SU-DHL-6 (cell line): ENCODE data around the gene NET1.

Experiments used
- H2AFZ ChIP-seq: fragments of 200-600 bp; sonication (generic); 2 replicates; pipeline ENCODE4 v1.6.1; 2014; ENCODE audit warnings: low read depth, mild to moderate bottlenecking, moderate library complexity, mixed read lengths, antibody characterized with exemption, low read length; ENCODE audit not compliant: severe bottlenecking
- H3F3A ChIP-seq: fragments of 200-600 bp; shearing (Covaris generic); 2 replicates; pipeline ENCODE4 v1.6.0; 2016; ENCODE audit warnings: antibody characterized with exemption, mild to moderate bottlenecking; ENCODE audit not compliant: insufficient read depth
- H3K27ac ChIP-seq: fragments of 200-600 bp; sonication (generic); 2 replicates; pipeline ENCODE4 v1.5.1; 2016; ENCODE audit warnings: low read depth, mild to moderate bottlenecking, low read length, moderate library complexity, mixed read lengths
- H3K27me3 ChIP-seq: fragments of 200-600 bp; sonication (generic), shearing (Covaris generic); 2 replicates; pipeline ENCODE4 v1.6.0; 2014; ENCODE audit warnings: mild to moderate bottlenecking, low read length
- H3K36me3 ChIP-seq: fragments of 200-600 bp; sonication (generic); 2 replicates; pipeline ENCODE4 v1.6.1; 2014; ENCODE audit warnings: mild to moderate bottlenecking, low read length, mixed read lengths
- H3K4me2 ChIP-seq: fragments of 300-600, 200-600 bp; shearing (Covaris generic), sonication (generic); 2 replicates; pipeline ENCODE4 v1.6.0; 2014; ENCODE audit warnings: low read length, low read depth, mild to moderate bottlenecking; ENCODE audit not compliant: poor library complexity, severe bottlenecking
- H3K4me3 ChIP-seq: fragments of 200-600 bp; sonication (generic); 2 replicates; pipeline ENCODE4 v1.5.1; 2014; ENCODE audit warnings: antibody characterized with exemption, low read length, mild to moderate bottlenecking, mixed read lengths; ENCODE audit not compliant: insufficient read depth, poor library complexity, severe bottlenecking
- H3K79me2 ChIP-seq: fragments of 200-600 bp; sonication (generic); 2 replicates; pipeline ENCODE4 v1.6.1; 2014; ENCODE audit warnings: mild to moderate bottlenecking, low read length, moderate library complexity; ENCODE audit not compliant: insufficient read depth
- H3K9ac ChIP-seq: fragments of 200-600 bp; sonication (generic); 2 replicates; pipeline ENCODE4 v1.7.0; 2014; ENCODE audit warnings: mild to moderate bottlenecking, low read length
- H3K9me2 ChIP-seq: fragments of 200-600 bp; sonication (generic); replicated peaks from 2 replicates; pipeline ENCODE4 v1.6.1; 2014; ENCODE audit warnings: low read length; ENCODE audit not compliant: insufficient read depth
- H3K9me3 ChIP-seq: fragments of 200-600 bp; sonication (generic); 2 replicates; pipeline ENCODE4 v1.6.1; 2014; ENCODE audit warnings: low read length, mixed read lengths; ENCODE audit not compliant: insufficient read depth
- H4K20me1 ChIP-seq: fragments of 200-600 bp; sonication (generic); 2 replicates; pipeline ENCODE4 v1.6.1; 2014; ENCODE audit warnings: low read depth, mild to moderate bottlenecking, antibody characterized with exemption, low read length, moderate library complexity, mixed read lengths
- CTCF ChIP-seq: fragments of 200-600 bp; sonication (generic); IDR thresholded peaks from one replicate; pipeline ENCODE4 v1.5.1; 2017; ENCODE audit warnings: antibody characterized with exemption, mild to moderate bottlenecking, low read length, moderate library complexity; ENCODE audit not compliant: insufficient read depth, poor library complexity, severe bottlenecking
- EZH2phosphoT487 ChIP-seq: fragments of 200-600 bp; sonication (generic), shearing (Covaris generic); conservative IDR thresholded peaks from 2 replicates; pipeline ENCODE4 v1.6.1; 2018; ENCODE audit warnings: mild to moderate bottlenecking, antibody characterized with exemption, low read length, moderate library complexity, mixed read lengths

NET1 gene

GRCh38 chr10:5499493-5500140 lies 87.3 kb downstream of the NET1 start, which contains the start of gene CALML5:
Gene CALML5, minus strand, starts transcription at chr10:5499570. Its CDS starts 132 bp downstream, at chr10:5499438.
- H4K20me1 ChIP-seq, result no peaks in the 10 kb centered on the region
- H3K4me2 ChIP-seq, result no peak within 1 kb of the TSS
- TF ChIP-seq CTCF, result no peak
- no peak for TF ChIP-seq EZH2phosphoT487
- no peak within 1 kb of the TSS for H2AFZ ChIP-seq
- no peak within 1 kb of the TSS for H3K4me3 ChIP-seq
- no peaks in the 10 kb centered on the region for H3K27me3 ChIP-seq
- no peaks in the 10 kb centered on the region for H3K9me2 ChIP-seq
- no peak within 1 kb of the TSS for H3K27ac ChIP-seq
- no peaks in the 10 kb centered on the region for H3K9me3 ChIP-seq
- H3F3A ChIP-seq, result no peaks in the 10 kb centered on the region
- H3K9ac ChIP-seq, result no peak within 1 kb of the TSS
- H3K79me2 ChIP-seq, result no peaks in the 10 kb centered on the region
- no peaks in the 10 kb centered on the region for H3K36me3 ChIP-seq

GRCh38 chr10:5500162-5500670 lies 87.9 kb downstream of the NET1 start:
- Histone ChIP-seq H4K20me1 (no peaks in the 10 kb centered on the region), H3K27ac (no peak overlapping the region), H2AFZ (no peak overlapping the region)

GRCh38 chr10:5500910-5501309 lies 88.6 kb downstream of the NET1 start:
- TF ChIP-seq EZH2phosphoT487 (no peak), CTCF (no peak)
- Histone ChIP-seq H3K79me2 (no peaks in the 10 kb centered on the region), H3K4me3 (no peak overlapping the region), H3K9me3 (no peaks in the 10 kb centered on the region), H3K36me3 (no peaks in the 10 kb centered on the region), H3K9me2 (no peaks in the 10 kb centered on the region), H3K4me2 (no peak overlapping the region), H2AFZ (no peak overlapping the region), H3F3A (no peaks in the 10 kb centered on the region), H3K9ac (no peak overlapping the region), H3K27me3 (no peaks in the 10 kb centered on the region), H3K27ac (no peak overlapping the region), H4K20me1 (no peaks in the 10 kb centered on the region)

More at GRCh38 chr10:5500162-5500670, 87.9 kb downstream of the NET1 start:
- Histone ChIP-seq H3K4me3 (no peak overlapping the region), H3K9me3 (no peaks in the 10 kb centered on the region), H3K79me2 (no peaks in the 10 kb centered on the region), H3F3A (no peaks in the 10 kb centered on the region), H3K36me3 (no peaks in the 10 kb centered on the region), H3K27me3 (no peaks in the 10 kb centered on the region), H3K4me2 (no peak overlapping the region), H3K9ac (no peak overlapping the region), H3K9me2 (no peaks in the 10 kb centered on the region)
- TF ChIP-seq EZH2phosphoT487, result no peak
- TF ChIP-seq CTCF, result no peak
